Hepatocyte (in vitro differentiated cells): Measurements from ENCODE around the gene SYT7. TPM values are rescaled to one million over a fixed set of nuclear protein-coding genes. Genes with fewer than 3 reads are reported as not detected.

Experiments used
- DNase-seq: peaks from one replicate; pipeline ENCODE4 v3.0.0-alpha.2; 2016; ENCODE audit warnings: low spot score
- H2AFZ ChIP-seq: fragments of 200-600 bp; sonication (generic); 2 replicates; pipeline ENCODE4 v1.6.0; 2016; ENCODE audit warnings: antibody characterized with exemption, mild to moderate bottlenecking
- H3K27ac ChIP-seq: fragments of 200-600 bp; sonication (generic); 2 replicates; pipeline ENCODE4 v1.5.1; 2016; ENCODE audit warnings: mild to moderate bottlenecking
- H3K27me3 ChIP-seq: fragments of 200-600 bp; sonication (generic); 2 replicates; pipeline ENCODE4 v1.6.1; 2016
- H3K36me3 ChIP-seq: fragments of 200-600 bp; sonication (generic); replicated peaks from 2 replicates; pipeline ENCODE4 v1.5.1; 2016; ENCODE audit warnings: low read depth; ENCODE audit not compliant: insufficient read depth
- H3K4me1 ChIP-seq: fragments of 200-600 bp; sonication (generic); 2 replicates; pipeline ENCODE4 v1.5.1; 2016; ENCODE audit warnings: mild to moderate bottlenecking, moderate library complexity; ENCODE audit not compliant: insufficient read depth
- H3K4me2 ChIP-seq: fragments of 200-600 bp; sonication (generic); 2 replicates; pipeline ENCODE4 v1.6.0; 2016
- H3K4me3 ChIP-seq: fragments of 200-600 bp; sonication (generic); 2 replicates; pipeline ENCODE4 v1.5.1; 2016; ENCODE audit warnings: mild to moderate bottlenecking
- H3K79me2 ChIP-seq: fragments of 200-600 bp; sonication (generic); 2 replicates; pipeline ENCODE4 v1.6.0; 2017; ENCODE audit warnings: mild to moderate bottlenecking
- H3K9me2 ChIP-seq: fragments of 200-600 bp; sonication (generic); replicated peaks from 2 replicates; pipeline ENCODE4 v1.6.0; 2017; ENCODE audit warnings: mild to moderate bottlenecking; ENCODE audit not compliant: insufficient read depth
- H3K9me3 ChIP-seq: fragments of 200-600 bp; sonication (generic); 2 replicates; pipeline ENCODE4 v1.5.1; 2016; ENCODE audit warnings: low read depth, mild to moderate bottlenecking
- H4K20me1 ChIP-seq: fragments of 200-600 bp; sonication (generic); 2 replicates; pipeline ENCODE4 v1.6.0; 2016; ENCODE audit warnings: mild to moderate bottlenecking; ENCODE audit not compliant: insufficient read depth, poor library complexity, severe bottlenecking
- CTCF ChIP-seq: fragments of 200-600 bp; sonication (generic); IDR thresholded peaks from 2 replicates; pipeline ENCODE4 v1.5.1; 2016; ENCODE audit warnings: antibody characterized with exemption, mild to moderate bottlenecking; ENCODE audit not compliant: poor library complexity
- EZH2 ChIP-seq: fragments of 200-600 bp; sonication (generic); IDR thresholded peaks from 2 replicates; pipeline ENCODE4 v1.6.1; 2016; ENCODE audit warnings: antibody characterized with exemption, mild to moderate bottlenecking, borderline replicate concordance
- EZH2phosphoT487 ChIP-seq: fragments of 200-600 bp; sonication (generic); IDR thresholded peaks from one replicate; pipeline ENCODE4 v1.6.1; 2018; ENCODE audit warnings: antibody characterized with exemption, mild to moderate bottlenecking, low read depth, moderate library complexity; ENCODE audit not compliant: unreplicated experiment, severe bottlenecking
- WGBS: methylation state at CpG from one replicate; pipeline ENCODE4 v1.1.6; 2016; ENCODE audit warnings: low lambda C conversion rate; ENCODE audit errors: missing lambda C conversion rate; 5-methylcytosine and 5-hydroxymethylcytosine counted together
- polyA plus RNA-seq: library from polyadenylated mRNA; unstranded; fragments of >200 nt; fragmentation: Nextera tagmentation; extraction: Ambion mirVana; gene quantifications from 2 replicates; pipeline ENCODE4 v1.2.1, GENCODE V29; 2016
- total RNA-seq: library from RNA; depleted of rRNA; stranded (reverse); fragments of >200 nt; gene quantifications from 2 replicates; pipeline ENCODE4 v1.2.3, GENCODE V29; 2014

Gene SYT7
- total and polyA plus RNA-seq, 2 experiments from 2014 or later: 11.3 to 15.5 TPM

GRCh38 chr11:61625525-61625924 is 44.6 kb upstream of the SYT7 start:
- 93% methylated on average over 3 of the region's 3 CpGs for WGBS
- Histone ChIP-seq H3K9me3 (no peaks in the 10 kb centered on the region), H2AFZ (no peak overlapping the region), H3K4me3 (no peak overlapping the region), H3K9me2 (no peaks in the 10 kb centered on the region), H3K4me2 (no peak overlapping the region), H3K27ac (peak overlapping the region; percentile 96), H3K27me3 (no peaks in the 10 kb centered on the region), H3K79me2 (no peaks in the 10 kb centered on the region), H3K36me3 (no peaks in the 10 kb centered on the region), H4K20me1 (no peaks in the 10 kb centered on the region), H3K4me1 (peaks cover 29% of the 10 kb centered on the region)
- DNase-seq: no peak
- TF ChIP-seq EZH2phosphoT487: no peak
- TF ChIP-seq EZH2: no peak
- TF ChIP-seq CTCF: no peak

DNA sequence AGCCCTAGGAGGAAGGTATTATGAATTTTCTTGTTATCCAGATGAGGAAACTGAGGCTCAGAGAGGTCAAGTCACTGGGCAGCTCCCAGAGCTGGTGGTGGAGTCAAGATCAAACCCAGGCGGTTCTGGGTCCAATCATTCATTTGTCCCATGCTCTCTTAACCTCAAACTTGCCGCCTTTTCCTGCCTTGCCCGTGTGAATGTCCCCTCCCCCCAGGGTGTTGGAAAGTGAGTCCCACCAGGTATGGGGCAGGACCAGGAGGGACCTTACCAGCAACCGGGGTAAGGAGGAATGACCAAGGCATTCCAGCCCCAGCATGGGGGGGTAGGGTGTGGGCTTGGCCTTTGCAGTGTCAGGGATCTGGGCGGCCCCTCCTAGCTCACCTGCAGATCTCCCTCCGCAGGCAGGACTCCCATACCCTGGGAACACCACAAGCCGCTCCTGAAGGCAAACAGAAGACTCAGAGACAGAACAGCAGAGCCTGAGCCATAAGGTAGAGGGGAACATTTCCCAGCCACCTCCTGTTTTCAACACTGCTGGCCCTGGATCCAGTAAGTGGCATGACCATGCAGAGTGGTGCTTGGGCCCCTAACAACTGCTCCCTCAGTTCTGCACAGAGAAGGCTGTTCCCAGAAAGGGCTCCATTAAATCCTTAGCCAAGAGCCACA is 41.2 kb upstream of the SYT7 start:
- Histone ChIP-seq H3K36me3 (no peaks in the 10 kb centered on the region), H3K79me2 (no peaks in the 10 kb centered on the region), H3K27ac (no peak overlapping the region), H2AFZ (no peak overlapping the region), H3K9me2 (no peaks in the 10 kb centered on the region), H4K20me1 (no peaks in the 10 kb centered on the region), H3K4me2 (no peak overlapping the region), H3K4me3 (no peak overlapping the region), H3K4me1 (peaks cover 10% of the 10 kb centered on the region), H3K27me3 (no peaks in the 10 kb centered on the region), H3K9me3 (no peaks in the 10 kb centered on the region)
- DNase-seq: no peak
- WGBS: 80% methylated on average over 7 of the region's 7 CpGs
- TF ChIP-seq EZH2phosphoT487 (no peak), EZH2 (no peak), CTCF (no peak)

DNA sequence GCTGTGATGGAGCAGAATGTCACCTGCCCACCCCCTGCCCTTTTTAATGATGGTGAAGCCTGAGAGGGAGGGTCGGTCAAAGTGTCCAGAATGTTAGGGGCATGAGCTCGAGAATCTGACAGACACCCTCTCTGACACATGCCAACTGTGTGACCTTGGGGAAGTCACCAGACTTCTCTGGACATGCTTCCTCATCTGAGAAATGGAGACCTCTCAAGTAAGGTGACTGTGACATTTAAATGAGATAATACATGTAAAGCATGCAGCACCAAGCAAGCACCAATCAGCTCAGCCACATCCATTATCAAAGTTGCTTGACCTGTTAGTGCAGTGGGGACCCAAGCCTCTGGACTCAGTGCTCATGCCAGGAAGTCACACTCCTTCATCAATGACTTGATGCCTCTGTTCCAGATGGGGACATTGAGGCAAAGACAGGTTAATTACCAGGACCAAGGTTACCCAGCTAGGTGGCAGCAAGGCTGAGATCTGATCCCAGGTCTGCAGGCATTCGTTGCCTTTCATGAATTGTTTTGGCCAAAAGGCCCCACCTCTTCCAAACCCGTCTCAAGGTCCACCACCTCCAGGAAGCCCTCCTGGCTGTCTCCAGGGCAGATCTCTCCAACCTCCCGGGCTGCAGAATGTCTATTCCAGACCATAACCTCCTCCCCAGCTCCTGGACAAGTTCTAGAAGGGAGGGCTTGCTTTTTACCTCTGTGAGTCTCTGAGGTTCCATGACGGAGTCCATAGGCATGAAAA is 38.8 kb upstream of the SYT7 start:
- Histone ChIP-seq H3K79me2 (no peaks in the 10 kb centered on the region), H3K9me3 (no peaks in the 10 kb centered on the region), H3K4me2 (no peak overlapping the region), H4K20me1 (no peaks in the 10 kb centered on the region), H3K4me1 (no peaks in the 10 kb centered on the region), H3K27me3 (no peaks in the 10 kb centered on the region), H2AFZ (no peak overlapping the region), H3K9me2 (no peaks in the 10 kb centered on the region), H3K4me3 (no peak overlapping the region), H3K27ac (no peak overlapping the region), H3K36me3 (no peaks in the 10 kb centered on the region)
- no peak for DNase-seq
- WGBS: 85% methylated on average over 6 of the region's 6 CpGs
- no peak for TF ChIP-seq CTCF
- no peak for TF ChIP-seq EZH2
- no peak for TF ChIP-seq EZH2phosphoT487
